Endodermal cell (in vitro differentiated cells): ENCODE data around the gene PPP1R9A. TPM values are rescaled to one million over a fixed set of nuclear protein-coding genes. Genes with fewer than 3 reads are reported as not detected.

Experiments
- DNase-seq: peaks from one replicate; pipeline ENCODE4 v3.0.0-alpha.2; 2017
- H3K27ac ChIP-seq: 2 replicates; pipeline ENCODE4 v1.5.1; 2013; ENCODE audit warnings: mild to moderate bottlenecking, low read depth, low read length, moderate library complexity
- H3K27me3 ChIP-seq: 2 replicates; pipeline ENCODE4 v1.6.1; 2013; ENCODE audit warnings: mild to moderate bottlenecking, low read length, moderate library complexity; ENCODE audit not compliant: insufficient read depth, control insufficient read depth, poor library complexity, severe bottlenecking
- H3K36me3 ChIP-seq: 2 replicates; pipeline ENCODE4 v1.7.0; 2013; ENCODE audit warnings: mild to moderate bottlenecking, low read length, moderate library complexity; ENCODE audit not compliant: control insufficient read depth, insufficient read depth
- H3K4me1 ChIP-seq: one replicate; pipeline ENCODE4 v1.7.0; 2013; ENCODE audit warnings: low read length; ENCODE audit not compliant: control insufficient read depth, insufficient read depth
- H3K4me3 ChIP-seq: 2 replicates; pipeline ENCODE4 v1.5.1; 2013; ENCODE audit warnings: mild to moderate bottlenecking, low read length, moderate library complexity
- H3K9ac ChIP-seq: 2 replicates; pipeline ENCODE4 v1.6.1; 2013; ENCODE audit warnings: mild to moderate bottlenecking, low read length, moderate library complexity; ENCODE audit not compliant: poor library complexity, severe bottlenecking; ENCODE audit errors: extremely low read depth
- H3K9me3 ChIP-seq: 2 replicates; pipeline ENCODE4 v1.6.1; 2013; ENCODE audit warnings: mild to moderate bottlenecking, low read length, moderate library complexity; ENCODE audit not compliant: control insufficient read depth
- H3K27ac Mint-ChIP-seq: 2 replicates; pipeline ENCODE4 v1.8.0; 2020; ENCODE audit warnings: mixed read lengths
- H3K27me3 Mint-ChIP-seq: 2 replicates; pipeline ENCODE4 v1.8.0; 2021; ENCODE audit warnings: mild to moderate bottlenecking, mixed read lengths; ENCODE audit not compliant: insufficient read depth
- H3K36me3 Mint-ChIP-seq: 2 replicates; pipeline ENCODE4 v1.8.0; 2020; ENCODE audit warnings: low read depth, mixed read lengths
- H3K4me1 Mint-ChIP-seq: 2 replicates; pipeline ENCODE4 v1.8.0; 2020; ENCODE audit warnings: mixed read lengths
- H3K4me3 Mint-ChIP-seq: 2 replicates; pipeline ENCODE4 v1.8.0; 2020; ENCODE audit warnings: mild to moderate bottlenecking, moderate library complexity, mixed read lengths
- H3K9me3 Mint-ChIP-seq: 2 replicates; pipeline ENCODE4 v1.8.0; 2020; ENCODE audit warnings: mild to moderate bottlenecking, mixed read lengths
- CTCF ChIP-seq: fragments of 200-600 bp; sonication (generic); conservative IDR thresholded peaks from 2 replicates; pipeline ENCODE4 v1.5.0; 2021; ENCODE audit warnings: antibody characterized with exemption, mild to moderate bottlenecking
- WGBS, 2 experiments: methylation state at CpG; one replicate each; pipeline versions ENCODE4 v1.1.5 to v1.1.7; 2013; ENCODE audit warnings: missing lambda C conversion rate in 2 of 2, mixed read lengths in 1 of 2; ENCODE audit not compliant: insufficient coverage in 1 of 2, insufficient read length in 1 of 2; 5-methylcytosine and 5-hydroxymethylcytosine counted together
- total RNA-seq, 2 donors: library from RNA; stranded (reverse); fragmentation: NEBNext Ultra II Directional in 1 of 2; extraction: Animal tissue kit (Norgen Biotek cat#: 25700) in 1 of 2; gene quantifications; 2 replicates in 1 of 2; 3 replicates in 1 of 2; pipeline ENCODE4 v1.2.1, GENCODE V29; 2021

PPP1R9A gene
- total RNA-seq, 2 donors from 2014 or later = 38.7 to 39.4 TPM

- no peak for TF ChIP-seq CTCF
- Histone ChIP-seq H3K4me1 (no peaks in the 10 kb centered on the region), H3K27ac (no peak overlapping the region), H3K9ac (no peak overlapping the region), H3K27me3 (no peaks in the 10 kb centered on the region), H3K4me3 (no peak overlapping the region), H3K36me3 (no peaks in the 10 kb centered on the region), H3K9me3 (peaks cover 30% of the 10 kb centered on the region)
- Mint-ChIP-seq H3K27me3 (no peaks in the 10 kb centered on the region), H3K9me3 (peaks cover 20% of the 10 kb centered on the region), H3K4me3 (no peak overlapping the region), H3K27ac (no peak overlapping the region), H3K36me3 (peaks cover 4% of the 10 kb centered on the region), H3K4me1 (no peaks in the 10 kb centered on the region)
- 92% methylated on average over 5 of the region's 5 CpGs for WGBS, 2 experiments
- no peak for DNase-seq
Observed at GRCh38 chr7:94874036-94874785, 33.2 kb upstream of the PPP1R9A start.

- peaks cover 4% of the 10 kb centered on the region for H3K36me3 Mint-ChIP-seq
- H3K4me3 Mint-ChIP-seq = no peak overlapping the region
- H3K9me3 Mint-ChIP-seq = peaks cover 22% of the 10 kb centered on the region
- H3K27ac ChIP-seq = no peak overlapping the region
- H3K27me3 Mint-ChIP-seq = no peaks in the 10 kb centered on the region
- H3K4me3 ChIP-seq = no peak overlapping the region
- H3K27me3 ChIP-seq = no peaks in the 10 kb centered on the region
- peaks cover 30% of the 10 kb centered on the region for H3K9me3 ChIP-seq
- no peaks in the 10 kb centered on the region for H3K4me1 Mint-ChIP-seq
- H3K9ac ChIP-seq = no peak overlapping the region
- no peak overlapping the region for H3K27ac Mint-ChIP-seq
- TF ChIP-seq CTCF = no peak
- DNase-seq = no peak
- H3K36me3 ChIP-seq = no peaks in the 10 kb centered on the region
- no peaks in the 10 kb centered on the region for H3K4me1 ChIP-seq
Observed at GRCh38 chr7:94875201-94875600, 32.2 kb upstream of the PPP1R9A start.

GRCh38 chr7:94877731-94878670, 29.4 kb upstream of the PPP1R9A start:
- Mint-ChIP-seq H3K27me3 (no peaks in the 10 kb centered on the region), H3K4me1 (no peaks in the 10 kb centered on the region), H3K27ac (no peak overlapping the region), H3K4me3 (no peak overlapping the region), H3K36me3 (peaks cover 4% of the 10 kb centered on the region), H3K9me3 (peaks cover 22% of the 10 kb centered on the region)
- no peaks in the 10 kb centered on the region for H3K36me3 ChIP-seq
- TF ChIP-seq CTCF = no peak
- no peaks in the 10 kb centered on the region for H3K27me3 ChIP-seq
- no peak overlapping the region for H3K4me3 ChIP-seq
- peaks cover 30% of the 10 kb centered on the region for H3K9me3 ChIP-seq
- DNase-seq = no peak
- no peak overlapping the region for H3K27ac ChIP-seq
- no peaks in the 10 kb centered on the region for H3K4me1 ChIP-seq
- WGBS, 2 experiments = 89 to 93% methylated on average over 6 to 11 of the region's 11 CpGs
- no peak overlapping the region for H3K9ac ChIP-seq
